ENCODE results near the gene SENP5.

Gene SENP5

DNA sequence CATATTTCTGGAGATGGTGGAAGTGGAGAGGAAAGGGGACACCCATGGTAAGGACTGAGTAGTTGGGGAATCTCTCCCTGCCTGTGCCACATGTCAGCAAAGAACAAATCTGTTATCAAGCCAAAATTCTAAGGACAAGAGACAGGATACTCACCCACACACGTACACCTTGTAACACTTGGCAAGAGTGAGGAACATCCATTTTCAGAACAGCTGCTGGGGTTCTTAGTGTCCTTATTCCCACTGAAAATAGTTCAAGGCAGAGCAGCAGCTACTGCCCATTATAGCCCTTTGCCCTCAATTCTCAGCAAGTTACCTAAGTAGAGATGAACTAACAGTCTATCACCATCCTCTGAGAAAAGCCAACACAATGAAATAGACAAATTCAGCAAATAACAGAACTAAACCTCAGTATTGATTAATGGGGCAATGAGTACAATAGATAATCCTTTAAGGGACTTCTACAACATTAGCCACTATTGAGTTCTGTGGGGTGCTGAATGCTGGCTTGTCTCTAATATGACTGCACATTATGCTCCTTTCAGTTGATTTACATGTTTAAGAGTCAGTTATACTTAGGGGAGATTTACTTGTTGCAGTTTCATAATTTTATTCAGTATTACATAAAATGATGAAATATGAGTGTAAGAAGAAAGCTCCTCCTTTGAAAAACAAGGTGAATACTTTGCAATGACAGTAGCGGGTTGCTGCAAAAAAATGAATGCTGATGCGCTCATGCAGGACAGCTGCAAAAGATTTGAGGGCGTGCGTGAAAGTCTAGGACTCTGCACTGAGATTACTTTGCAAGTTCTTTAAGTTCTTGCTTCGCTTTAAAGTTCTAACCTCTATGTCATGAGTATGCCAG lies 22.4 kb downstream of the SENP5 start:
- DNase-seq: no peak

DNA sequence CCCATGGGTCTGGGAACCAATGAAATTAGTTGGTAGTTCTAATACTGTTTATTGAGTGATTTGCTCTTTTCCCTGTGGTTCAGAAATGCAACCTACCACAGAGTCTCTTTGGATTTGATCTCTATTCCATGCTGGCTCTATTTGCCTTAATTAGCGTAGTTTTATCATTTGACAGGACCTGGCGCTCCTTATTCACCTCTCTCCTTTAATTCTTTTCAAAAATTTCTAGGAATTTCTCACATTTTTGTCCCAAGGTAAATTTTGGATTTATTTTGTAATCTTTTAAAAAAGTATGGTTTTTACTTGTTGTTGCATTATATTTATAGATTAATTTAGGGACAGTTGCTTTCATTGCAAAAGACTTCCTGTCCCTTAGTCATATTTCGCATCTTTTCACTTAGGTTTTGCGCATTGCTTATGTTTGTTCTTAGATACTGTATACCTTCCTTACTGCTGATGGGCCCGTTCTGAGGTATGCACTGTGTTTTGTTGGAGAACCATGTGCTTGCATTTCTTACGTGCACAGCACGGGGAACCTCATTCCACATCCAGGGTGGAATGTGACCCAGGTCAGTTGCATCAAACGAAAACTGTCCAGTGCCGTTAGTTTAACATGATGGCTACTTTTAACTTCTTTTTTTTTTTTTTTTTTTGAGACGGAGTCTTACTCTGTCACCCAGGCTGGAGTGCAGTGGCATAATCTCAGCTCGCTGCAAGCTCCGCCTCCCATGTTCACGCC lies 27.0 kb downstream of the SENP5 start:
- no peak for DNase-seq

DNA sequence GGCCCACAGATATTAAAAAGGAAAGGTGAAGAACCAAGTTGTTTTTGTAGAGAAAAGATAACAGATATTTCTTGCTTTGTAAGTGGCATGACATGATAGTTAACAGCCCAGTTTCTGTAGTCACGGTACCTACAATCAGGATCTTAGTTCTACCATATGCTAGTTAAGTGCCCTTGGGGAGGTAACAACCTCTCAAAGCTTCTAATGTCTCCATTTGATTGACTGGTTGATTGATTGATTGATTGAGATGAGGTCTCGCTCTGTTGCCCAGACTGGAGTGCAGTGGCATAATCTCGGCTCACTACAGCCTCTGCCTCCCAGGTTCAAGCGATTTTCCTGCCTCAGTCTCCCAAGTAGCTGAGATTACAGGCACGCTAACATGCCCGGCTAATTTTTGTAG lies 28.5 kb downstream of the SENP5 start:
- DNase-seq: no peak

DNA sequence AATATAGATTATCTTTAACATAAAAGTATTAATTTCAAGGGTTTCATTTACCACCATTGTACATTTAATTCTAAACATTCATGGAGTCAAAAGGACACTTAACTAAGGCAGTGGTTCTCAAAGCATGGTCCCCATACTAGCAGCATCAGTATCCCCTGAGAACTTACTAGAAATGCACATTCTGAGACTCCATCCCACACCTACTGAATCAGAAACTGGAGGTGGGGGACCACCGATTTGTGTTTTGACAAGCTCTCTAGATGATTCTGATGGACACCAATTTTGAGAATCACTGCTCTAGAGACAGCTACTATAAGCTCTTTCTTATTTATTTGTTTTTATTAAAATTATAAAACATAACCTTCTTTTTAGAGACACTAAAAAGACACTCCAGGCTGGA lies 34.0 kb downstream of the SENP5 start:
- DNase-seq: no peak

DNA sequence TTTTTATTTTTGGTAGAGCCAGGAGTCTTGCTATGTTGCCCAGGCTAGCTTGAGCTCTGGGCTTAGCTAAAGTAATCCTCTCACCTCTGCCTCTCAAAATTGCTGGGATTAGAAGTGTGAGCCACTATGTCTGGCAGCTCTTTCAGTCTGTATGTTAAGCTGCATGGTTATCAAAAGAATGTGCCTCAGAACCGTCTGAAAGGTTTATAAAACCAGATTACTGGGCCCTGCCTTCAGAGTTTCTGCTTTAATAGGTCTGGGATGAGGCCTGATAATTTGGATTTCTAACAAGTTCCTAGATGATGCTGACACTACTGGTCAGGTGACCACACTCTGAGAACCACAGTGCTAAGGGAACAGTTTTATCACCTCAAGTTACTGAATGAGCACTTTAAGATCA lies 34.6 kb downstream of the SENP5 start:
- no peak for DNase-seq

DNA sequence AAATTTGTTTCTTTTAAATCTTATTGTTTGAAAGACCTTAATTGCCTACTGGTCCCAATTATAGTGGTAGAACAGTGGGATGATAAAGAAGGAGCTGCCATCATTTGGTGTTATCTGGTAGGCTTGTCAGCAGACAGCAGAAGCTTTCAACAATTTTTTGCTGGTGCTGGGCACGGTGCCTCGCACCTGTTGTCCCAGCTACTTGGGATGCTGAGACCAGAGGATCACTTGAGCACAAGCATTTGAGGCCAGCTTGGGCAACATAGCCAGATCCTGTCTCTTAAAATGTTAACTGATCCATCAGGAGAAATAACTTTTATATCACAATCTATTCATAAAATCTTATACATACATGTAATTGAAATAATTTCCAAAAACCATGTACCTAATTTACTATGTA lies 36.0 kb downstream of the SENP5 start:
- DNase-seq: no peak

DNA sequence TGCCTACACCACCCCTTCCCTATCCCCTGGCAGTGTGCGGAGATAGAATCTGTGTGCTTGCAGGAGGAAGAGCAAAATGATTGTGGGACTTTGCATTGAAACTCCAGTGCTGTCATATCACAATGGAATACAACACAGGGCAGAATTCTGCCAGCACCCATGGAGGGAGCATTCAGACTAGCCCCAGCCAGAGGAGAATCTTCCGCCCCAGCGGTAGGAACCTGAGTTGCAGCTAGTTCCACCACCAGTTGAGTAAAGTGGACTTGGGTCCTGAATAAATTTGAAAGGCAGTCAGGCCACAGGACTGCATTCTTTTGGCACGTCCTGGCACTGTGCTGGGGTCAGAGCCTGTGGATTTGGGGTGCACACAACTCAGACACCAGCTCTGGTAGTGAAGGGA lies 47.1 kb downstream of the SENP5 start:
- no peak for DNase-seq

DNA sequence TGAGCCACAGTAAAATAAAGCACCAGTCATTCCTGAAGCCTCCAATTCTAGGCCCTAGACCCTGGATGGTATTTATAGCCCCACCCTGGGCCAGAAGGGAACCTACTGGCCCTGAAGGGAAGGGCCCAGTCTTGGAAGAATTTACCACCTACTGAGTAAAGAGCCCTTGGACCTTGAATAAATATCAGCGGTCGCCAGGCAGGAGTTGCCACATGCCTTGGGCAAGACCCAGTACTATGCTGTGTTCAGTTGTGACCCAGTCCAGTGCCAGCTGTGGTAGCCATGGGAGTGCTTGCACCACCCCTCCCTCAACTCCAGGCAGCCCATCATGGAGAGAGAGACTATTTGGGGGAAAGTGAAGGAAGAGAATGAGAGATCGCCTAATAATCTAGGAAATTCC lies 47.7 kb downstream of the SENP5 start:
- no peak for DNase-seq

DNA sequence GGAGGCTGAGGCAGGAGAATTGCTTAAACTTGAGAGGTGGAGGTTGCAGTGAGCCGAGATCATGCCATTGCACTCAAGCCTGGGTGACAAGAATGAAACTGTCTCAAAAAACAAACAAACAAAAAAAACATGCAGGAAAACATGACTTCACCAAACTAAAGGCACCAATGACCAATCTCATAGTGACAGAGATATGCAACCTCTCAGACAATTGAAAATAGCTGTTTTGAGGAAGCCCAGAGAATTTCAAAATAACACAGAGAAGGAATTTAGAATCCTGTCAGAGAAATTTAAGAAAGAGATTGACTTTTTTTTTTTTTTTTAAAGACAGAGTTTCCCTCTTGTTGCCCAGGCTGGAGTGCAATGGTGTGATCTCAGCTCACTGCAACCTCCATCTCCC lies 48.5 kb downstream of the SENP5 start:
- no peak for DNase-seq

DNA sequence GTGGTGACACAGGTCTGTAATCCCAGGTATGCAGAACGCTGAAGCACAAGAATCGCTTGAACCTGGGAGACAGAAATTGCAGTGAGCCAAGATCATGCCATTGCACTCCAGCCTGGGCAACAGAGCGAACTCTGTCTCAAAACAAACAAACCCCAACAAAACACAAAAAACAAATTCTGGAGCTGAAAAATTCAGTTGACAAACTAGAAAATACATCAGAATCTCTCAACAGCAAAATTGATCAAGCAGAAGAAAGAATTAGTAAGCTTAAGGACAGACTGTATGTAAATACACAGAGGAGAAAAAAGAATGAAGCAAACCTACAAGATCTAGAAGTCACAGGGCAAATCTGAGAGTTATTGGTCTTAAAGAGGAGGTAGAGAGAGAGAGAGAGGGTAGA lies 49.3 kb downstream of the SENP5 start:
- no peak for DNase-seq

DNA sequence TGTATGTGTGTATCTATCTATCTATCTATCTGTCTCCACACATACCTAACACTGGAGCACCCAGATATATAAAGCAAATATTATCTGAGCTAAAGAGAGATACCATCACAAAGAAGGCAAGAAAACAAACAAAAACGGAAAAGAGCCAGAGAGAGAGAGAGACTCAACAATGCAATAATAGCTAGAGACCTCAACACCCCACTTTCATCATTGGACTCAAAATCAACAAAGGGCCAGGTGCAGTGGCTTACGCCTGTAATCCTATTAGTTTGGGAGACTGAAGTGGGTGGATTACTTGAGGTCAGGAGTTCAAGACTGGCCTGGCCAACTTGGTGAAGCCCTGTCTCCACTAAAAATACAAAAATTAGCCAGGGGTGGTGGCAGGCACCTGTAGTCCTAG lies 51.2 kb downstream of the SENP5 start:
- DNase-seq: no peak

DNA sequence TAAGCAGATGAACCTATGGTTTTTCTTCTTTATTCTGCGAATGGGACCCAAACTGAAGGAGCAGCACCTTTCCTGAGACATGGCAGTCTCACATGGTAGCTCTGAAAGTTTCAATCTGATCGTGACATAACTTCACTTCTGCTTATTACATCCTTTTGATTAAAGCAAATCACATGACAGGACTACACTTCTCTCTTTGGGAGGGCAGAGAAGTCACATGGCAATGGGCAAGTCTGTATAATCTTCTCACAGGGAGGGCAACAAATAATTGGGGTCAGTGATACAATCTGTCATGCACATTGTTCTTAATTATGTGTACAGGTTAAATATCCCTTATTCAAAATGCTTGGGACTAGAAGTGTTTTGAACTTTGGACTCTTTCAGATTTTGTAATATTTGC lies 53.0 kb downstream of the SENP5 start:
- DNase-seq: no peak

DNA sequence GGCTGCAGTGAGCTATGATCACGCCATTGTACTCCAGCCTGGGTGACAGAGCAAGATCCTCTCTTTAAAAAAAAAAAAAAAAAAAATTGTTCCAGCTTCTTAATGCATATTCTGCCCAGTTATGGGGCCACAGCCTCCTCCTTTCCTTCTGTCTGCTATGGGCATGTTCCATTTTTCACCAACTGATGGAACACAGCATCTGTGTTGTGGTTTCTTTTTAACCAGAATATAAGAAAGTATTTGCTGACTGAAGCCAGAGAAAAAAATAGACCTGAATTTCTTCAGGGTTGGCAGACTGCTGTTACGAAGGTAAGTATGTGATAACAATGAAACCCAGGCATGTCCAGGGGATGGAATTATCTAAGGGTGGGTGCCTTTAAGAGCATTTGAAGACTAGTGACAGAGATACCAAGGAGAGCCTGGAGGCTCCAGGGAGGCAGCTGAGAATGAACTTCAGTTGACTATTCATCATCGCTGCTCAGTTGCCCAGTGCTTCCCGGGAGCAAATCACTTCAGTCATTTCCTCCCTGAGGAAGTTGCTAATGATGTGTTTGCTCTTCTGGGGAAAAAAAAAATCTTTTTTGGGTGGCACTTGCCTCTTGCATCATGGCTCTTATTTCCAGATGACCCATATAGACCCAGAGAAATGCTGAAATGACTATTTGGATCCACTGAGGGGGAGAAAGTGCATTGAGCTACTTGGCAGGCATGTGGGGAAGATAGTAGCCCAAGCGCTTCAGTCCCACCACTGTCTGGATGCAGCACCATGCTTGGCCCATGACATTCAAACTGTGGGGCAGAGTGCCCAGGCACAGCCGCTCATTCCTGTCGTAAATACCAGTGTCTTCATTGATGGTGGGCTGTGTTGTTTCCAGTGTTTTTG lies 60.1 kb downstream of the SENP5 start:
- DNase-seq: no peak

DNA sequence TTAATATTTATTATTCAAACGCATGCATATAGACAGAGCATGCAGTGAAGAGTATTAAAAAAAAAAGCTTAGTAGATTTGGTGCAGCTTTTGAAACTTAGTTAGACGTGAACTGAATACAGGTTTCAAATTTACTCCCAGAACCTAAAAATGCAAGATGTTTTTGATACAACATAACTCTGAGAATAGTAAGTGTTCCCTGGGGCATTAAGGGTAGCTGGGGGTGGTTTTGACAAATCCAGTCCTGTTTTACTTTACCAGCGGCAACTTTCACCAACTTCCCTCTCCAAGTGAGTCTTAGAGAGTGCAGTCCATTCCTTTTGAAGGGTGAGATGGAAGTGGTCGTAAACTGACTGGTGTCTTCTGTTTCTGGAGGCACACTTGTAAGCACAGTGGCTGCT lies 63.4 kb downstream of the SENP5 start:
- no peak for DNase-seq

DNA sequence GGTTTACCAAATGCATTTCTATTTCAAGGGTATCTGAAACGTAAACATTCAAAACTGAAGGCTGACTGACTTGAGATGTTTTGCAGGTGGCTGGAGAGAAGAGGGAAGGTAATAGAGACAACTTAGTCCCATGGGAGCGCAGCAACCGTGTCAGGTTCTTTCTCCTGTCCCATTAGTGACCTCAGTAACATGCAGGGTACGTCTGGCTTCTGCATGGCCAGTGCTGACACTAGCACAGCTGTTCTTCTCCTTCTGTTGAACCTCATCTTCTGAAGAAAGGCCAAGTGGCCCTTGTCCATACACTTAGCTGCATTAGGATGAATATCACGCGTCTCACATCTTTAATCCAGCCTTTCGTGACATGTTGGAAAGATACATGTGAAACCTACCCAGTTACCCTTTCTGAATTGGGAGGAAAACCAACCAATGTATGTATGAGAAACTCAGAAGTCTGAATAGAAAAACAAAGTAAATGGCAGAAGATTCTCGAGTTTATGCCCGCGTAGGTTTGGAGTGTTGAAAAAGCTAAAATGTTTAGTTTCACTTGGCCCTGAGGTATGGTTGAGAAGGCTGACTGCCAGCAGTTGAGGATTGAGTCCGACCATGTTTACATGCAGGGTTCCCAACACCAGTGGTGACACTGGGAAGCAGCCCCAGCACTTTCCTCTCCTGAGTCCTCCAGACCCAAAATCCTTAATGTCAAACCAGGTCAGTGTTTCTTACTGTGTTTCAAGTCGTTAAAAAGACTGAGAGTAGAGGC lies 64.3 kb downstream of the SENP5 start:
- no peak for DNase-seq

DNA sequence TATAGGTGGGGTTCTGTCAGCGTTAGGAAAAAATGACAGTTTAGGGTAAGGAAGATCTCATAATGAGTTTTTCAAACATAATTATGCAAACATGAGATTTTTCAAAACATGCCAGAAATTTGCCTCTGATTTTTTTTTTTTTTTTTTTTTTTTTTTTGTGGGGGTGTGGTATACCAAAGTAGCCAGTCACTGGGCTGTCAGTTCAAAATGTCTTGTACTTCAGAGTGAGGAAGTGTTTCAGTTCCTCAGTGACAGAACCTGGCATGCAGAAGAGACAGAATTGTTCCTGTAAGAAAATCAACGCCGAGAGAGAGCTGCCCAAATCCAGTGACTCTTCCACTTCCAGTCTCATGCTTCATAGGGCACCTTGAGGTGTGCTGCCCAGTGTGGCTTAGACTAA lies 64.9 kb downstream of the SENP5 start:
- no peak for DNase-seq

DNA sequence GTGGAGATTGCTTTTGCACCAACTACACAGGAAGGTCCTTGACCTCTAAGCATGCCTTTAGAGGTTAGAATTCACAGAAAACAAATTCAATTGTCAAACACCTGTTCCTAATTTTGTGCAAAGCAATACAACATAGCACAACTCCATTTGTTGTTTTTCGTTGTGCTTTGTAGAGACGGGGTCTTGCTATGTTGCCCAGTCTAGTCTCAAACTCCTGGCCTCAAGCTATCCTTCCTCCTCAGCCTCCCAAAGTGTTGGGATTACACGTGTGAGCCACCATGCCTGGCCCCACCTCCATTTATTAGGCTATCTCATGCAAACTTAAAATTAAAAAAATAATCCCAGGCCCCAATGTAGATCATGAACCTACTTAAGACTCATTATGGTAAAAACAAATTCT lies 68.6 kb downstream of the SENP5 start:
- no peak for DNase-seq

DNA sequence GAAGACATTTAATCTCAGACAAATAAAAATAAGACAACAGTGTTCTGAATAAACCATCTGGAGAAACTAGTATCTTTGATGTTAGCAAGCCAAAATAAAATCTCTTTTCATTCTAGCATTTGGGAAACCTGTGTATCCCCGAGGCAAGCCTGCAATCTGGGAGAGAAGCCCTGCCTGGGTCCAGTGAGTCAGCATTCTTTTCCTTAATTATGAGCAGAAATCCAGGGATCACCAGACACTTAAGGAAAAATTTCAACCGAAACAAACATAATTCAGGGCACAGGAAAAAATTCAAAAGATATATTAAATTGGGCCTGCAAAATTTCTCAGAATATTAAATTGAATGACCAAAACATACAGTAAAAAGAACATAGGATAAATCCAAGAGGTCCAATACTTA lies 70.4 kb downstream of the SENP5 start:
- DNase-seq: no peak

DNA sequence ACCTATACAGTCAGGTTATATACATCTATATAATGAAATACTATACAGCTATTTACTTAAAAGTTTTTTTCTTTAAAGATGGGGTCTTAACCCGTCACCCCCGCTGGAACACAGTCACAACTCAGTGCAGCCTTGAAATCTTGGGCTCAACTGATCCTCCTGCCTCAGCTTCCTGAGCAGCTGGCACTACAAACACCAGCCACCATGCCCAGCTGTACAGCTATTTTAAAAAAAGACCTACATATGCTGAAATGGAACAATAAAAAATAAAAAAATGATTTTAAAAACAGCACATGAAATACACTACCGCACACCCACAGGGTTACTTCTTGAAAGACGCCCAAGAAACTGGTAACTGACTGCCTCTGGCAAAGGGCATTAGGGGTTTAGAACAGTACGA lies 70.9 kb downstream of the SENP5 start:
- DNase-seq: no peak

DNA sequence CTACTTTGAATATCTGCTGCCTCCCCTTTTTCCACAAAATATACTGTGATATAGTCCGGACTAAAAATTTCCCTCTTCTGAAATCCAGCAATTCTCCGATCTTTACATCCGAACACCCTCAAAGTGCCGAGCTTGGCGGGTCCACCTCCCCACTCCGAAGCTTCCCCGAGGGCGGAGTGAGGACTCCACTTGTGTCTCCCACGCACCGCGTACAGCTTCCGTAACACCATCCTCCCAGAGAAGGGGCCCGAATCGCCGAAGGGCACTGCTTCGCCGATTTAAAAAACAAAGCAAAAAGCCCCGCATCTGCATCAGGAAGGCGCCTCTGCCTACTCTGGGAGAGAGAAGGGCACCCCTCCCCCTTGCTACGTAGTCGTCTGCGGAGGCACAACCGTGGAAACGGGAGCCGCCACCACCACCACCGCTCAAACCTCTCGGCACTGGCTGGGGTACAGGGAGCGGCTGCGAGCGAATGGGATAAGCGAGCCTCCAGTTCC lies 74.1 kb downstream of the SENP5 start:
- DNase-seq: peak; percentile 64

DNA sequence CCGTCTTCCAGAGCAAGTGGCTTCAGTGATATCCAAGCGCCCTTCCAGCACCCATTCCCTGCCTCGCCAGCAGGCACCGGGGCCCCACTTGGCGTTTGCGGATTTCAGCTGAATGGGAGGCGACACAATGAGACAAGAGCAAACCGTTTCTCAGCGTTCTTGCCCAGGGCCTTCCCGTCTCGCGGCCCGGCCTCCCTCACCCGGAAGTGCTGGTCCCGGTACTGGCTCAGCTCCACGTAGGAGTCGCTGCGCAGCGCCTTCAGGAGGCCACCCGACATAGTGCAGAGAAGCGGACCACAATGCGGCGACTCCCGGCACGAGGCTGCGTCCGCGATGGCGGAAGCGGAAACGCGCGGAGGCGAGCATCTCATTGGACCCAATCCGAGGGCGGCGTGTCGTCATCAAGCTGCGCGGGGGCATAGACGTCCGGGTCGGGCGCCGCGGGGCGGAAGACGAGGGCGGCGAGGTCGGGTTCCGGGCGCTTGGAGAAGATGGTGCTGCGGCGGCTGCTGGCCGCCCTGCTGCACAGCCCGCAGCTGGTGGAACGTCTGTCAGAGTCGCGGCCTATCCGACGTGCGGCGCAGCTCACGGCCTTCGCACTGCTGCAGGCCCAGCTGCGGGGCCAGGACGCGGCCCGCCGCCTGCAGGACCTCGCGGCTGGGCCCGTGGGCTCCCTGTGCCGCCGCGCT lies 74.7 kb downstream of the SENP5 start, which contains the start of gene NCBP2:
Gene NCBP2 (minus strand): TSS at position 303 of the 689 bp plus-strand sequence. CDS start 25 bp downstream, at position 278.
- peak; percentile 99 for DNase-seq

DNA sequence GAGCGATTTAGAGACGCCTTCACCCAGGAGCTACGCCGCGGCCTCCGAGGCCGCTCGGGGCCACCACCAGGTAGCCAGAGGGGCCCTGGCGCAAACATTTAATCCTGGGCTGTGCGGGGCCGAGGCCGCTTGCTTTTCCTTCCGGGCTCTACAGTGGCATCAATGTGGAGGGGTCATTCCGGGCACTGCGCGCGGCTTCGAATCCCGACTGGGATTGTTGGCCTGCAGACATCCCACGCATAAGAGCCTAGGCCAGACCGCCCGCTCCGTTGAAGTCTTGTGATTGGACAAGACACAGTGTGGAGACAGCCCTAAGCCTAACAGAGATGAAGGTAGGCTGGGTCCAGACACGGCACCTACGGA lies 75.2 kb downstream of the SENP5 start:
- no peak for DNase-seq

Measured in CD4-positive, alpha-beta T cell treated with Interleukin-17A for 4 hours (primary cell).